DMS153 (cell line): ENCODE results near the gene FMO4.
"Not testable (repeated sequence)": the region's sequence is repeated elsewhere in the genome, so short reads cannot be mapped to it uniquely, and the experiment has no call there.

ENCODE experiments used
- DNase-seq: peaks from one replicate; lab custom pipeline; 2025; lab: John Stamatoyannopoulos, UW

FMO4 gene

DNA sequence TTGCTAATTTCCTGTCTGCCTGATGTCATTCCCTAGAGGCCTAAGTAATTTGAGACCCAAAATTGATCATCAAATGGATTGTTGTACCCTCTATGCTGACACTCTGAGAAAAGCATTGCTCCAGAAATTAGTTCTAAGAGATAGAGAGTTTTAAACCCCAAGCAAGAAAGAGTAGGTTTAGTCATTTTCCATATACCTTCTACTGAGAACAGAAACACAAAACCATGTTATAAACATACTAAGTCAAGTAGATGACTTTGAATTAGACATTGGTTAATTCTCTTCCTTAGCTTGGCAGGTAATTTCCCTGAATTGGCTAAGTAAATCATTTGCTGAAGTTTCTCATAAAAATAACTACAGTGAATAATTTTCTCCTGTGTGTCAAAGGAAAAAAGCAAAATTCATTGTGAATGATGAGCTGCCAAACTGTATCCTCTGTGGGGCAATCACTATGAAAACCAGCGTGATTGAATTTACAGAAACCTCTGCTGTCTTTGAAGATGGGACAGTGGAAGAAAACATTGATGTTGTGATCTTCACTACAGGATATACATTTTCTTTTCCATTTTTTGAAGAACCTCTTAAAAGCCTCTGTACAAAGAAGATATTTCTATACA is 20.1 kb downstream of the FMO4 start:
- no peak for DNase-seq

DNA sequence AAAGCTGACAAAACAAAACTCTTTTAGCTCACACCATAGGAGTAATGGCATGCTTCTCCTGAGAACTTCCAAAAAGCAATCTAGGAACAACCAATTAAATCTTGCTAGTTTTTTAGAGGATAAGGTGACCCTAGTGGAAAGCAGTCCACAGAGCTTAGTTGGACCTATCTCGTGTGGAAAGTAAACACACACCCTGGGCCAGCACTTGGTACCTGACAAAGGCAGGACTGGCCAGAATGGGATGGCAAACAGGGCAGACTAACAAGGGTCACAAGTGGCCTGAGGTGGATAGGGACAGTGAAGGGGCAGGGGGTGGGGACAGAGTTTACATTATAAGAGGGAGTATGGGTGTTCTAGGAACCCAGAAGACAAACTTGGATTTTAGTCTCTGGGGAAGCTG is 22.0 kb downstream of the FMO4 start:
- no peak for DNase-seq

DNA sequence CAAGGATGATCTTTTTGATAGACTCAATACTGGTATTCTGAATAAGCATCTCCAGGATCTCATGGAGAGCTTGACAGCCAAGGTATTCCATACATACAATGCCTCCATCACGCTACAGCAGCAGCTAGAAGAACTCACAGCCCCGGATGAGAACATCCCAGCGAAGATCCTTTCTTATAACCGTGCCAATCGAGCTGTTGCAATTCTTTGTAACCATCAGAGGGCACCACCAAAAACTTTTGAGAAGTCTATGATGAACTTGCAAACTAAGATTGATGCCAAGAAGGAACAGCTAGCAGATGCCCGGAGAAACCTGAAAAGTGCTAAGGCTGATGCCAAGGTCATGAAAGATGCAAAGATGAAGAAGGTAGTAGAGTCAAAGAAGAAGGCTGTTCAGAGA is 25.4 kb downstream of the FMO4 start:
- DNase-seq, result not testable (repeated sequence)

DNA sequence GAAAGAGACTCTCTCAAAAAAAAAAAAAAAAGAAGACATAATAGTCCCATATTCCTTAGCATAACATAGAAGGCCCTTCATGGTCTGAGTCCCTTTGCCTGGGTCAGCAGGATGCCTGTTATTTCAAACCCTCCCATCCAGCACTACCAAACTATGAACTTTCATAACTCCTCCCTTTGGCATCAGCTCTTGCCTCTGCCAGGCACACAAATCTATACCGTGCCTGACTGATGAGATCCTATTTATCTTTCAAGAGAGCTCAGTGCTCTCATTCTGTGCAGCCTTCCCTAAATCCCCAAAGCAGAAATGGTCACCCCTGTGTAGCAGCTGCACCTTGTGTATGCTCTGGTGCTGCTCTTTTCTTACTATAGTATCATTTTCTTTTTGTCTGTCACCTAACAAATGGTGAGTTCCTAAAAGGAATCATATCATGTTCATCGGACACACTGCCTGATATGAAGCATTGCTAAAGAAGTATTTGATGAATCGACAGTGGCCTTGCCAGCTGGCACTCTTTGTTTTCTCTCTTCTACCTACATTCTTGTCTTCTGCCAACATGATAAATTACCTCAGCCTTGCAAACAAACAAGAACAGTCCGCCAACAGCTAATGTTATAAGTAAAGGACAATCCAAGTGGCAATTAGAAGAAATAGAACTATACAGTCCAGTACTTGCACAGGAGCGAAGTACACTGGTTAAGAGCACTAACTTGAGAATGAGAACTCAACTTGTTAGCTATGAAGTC is 29.9 kb downstream of the FMO4 start:
- peak; percentile 6 for DNase-seq

DNA sequence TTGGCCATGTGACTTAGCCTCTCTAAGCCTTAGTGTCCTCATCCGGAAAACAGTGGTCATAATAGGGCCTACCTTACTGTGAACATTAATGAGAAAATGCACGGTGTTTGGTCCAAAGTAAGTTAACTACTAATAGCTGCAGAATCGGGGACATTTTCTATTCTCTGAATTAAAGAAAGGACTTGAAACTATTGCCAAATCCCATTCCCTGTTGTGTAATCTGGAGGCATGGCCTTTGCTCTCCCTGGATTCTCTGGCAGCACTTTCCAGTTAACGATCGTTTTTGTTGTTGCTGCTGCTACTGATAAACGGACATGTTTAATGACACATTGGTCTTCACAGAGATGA is 30.5 kb downstream of the FMO4 start:
- DNase-seq, result no peak

DNA sequence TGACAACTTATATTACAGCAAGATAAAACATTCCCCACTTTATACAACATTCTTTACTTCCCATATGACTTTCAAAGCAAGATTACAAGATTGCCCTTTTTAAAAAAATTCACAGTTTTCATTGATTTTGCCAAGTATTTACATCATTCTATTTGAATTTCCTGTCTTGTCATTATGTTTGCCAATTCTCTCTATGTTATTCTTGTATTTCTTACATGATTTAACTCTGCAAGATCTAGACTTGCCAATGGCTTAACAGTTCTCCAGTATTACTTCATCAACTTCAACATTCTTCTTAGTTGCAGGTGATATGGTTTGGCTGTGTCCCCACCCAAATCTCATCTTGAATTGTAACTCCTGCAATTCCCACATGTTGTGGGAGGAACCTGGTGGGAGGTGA is 31.6 kb downstream of the FMO4 start:
- DNase-seq, result no peak

DNA sequence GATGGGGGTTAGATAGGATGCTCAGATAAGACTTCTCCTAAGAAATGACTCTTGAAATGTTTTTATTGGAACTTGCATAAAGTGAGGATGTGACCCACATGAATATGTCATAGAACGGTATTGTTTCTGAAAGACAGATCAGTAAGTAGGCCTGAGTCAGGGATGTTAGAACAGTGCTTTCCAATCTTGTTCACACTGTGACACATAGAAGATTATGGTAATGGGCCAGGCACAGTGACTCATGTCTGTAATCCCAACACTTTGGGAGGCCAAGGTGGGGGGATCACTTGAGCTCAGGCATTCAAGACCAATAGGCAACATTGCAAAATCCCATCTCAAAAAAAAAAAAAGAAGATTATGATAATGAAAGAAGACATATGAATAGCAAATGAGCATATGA is 32.9 kb downstream of the FMO4 start:
- DNase-seq, result no peak

DNA sequence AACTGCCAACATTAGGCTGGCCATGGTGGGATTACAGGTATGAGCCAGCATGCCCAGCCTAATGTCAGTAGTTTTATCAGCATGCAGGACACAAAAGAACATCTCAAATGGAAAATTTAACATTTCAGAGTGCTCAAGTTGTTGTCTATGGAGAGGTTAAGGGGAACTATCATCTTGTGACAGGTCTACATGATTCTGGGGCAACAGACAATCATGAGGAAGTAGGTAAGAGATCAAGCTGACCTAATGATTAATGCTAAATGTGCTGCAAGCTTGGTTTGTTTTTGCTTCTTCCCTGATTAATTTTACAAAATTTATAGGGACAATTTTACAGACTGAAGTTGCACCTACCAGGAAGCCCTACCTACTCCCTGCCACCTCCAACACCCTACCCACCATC is 36.6 kb downstream of the FMO4 start:
- DNase-seq, result no peak

DNA sequence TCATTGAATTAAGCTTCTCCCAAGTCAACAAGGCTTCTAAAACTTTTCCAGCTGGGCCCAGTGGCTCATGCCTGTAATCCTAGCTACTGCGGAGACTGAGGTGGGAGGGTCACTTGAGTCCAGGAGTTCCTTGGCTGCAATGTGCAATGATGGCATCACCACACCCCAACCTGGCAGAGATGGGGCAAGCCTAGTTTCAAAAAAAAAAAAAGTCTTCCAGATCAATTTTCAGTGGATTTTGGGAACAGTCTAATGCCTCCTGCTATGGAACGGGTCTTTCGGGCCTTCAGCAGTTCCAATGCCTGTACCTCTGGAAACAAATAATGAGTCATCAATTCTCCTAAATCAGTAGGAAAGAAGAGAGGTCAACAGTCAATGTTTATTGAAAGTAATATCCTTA is 38.0 kb downstream of the FMO4 start:
- DNase-seq, result no peak

DNA sequence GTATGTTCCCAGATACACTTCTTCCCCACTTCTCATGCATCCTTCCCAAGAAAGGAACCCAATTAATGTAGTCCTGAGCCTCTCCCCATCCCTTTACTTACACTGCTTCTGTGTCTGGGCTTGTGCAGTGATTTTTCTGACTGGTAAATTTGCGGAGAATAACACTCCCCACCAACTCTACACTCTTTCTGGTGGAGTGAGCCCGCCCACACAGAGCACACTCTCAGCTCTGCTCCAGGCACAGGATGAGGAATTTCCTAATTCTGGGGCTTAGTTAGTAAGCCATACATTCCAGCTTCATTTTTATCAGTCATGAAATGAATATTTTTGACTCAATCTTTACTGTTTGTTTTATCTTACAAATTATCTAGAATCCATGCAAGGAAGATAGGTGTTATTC is 38.6 kb downstream of the FMO4 start:
- no peak for DNase-seq

DNA sequence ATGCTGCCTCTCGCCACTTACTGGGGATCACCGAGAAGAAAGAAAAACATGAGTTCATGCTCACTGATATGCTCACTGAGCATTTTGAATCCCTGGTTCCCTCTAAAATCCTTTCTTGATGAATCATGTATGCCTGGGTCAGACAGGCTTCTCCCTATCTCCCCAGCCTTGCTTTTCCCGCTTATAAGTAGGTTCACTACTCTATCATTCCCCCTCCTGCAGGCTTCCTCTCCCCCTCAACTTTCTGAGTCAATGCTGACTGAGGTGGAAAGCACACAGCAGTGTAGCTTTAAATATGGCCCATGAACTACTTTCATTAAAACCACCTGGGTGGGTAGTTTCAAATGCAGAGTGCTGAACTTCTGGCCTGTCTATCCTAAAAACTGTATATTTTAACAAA is 41.7 kb downstream of the FMO4 start:
- no peak for DNase-seq

DNA sequence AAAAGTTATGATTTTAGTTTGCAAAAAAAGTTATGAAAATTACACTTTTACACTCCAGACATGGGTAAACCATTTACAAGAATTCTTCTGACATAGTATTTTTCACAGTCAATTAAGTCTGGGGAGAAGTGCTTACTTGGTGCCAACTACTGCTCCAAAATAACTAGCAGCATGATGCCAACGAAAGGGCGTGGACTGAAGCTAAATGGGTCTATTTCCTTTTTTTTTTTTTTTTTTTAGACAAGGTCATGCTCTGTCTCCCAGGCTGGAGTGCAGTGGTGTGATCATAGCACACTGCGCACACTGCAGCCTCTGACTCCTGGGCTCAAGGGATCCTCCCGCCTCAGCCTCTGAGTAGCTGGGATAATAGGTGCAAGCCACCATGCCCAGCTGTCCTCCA is 43.2 kb downstream of the FMO4 start:
- DNase-seq, result no peak

DNA sequence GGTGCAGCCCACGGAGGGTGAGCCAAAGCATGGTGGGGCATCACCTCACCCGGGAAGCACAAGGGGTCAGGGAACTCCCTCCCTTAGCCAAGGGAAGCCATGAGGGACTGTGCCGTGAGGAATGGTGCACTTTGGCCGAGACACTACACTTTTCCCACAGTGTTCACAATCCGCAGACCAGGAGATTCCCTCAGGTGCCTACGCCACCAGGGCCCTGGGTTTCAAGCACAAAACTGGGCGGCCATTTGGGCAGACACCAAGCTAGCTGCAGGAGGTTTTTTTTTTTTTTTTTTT is 45.3 kb downstream of the FMO4 start:
- DNase-seq, result not testable (repeated sequence)

DNA sequence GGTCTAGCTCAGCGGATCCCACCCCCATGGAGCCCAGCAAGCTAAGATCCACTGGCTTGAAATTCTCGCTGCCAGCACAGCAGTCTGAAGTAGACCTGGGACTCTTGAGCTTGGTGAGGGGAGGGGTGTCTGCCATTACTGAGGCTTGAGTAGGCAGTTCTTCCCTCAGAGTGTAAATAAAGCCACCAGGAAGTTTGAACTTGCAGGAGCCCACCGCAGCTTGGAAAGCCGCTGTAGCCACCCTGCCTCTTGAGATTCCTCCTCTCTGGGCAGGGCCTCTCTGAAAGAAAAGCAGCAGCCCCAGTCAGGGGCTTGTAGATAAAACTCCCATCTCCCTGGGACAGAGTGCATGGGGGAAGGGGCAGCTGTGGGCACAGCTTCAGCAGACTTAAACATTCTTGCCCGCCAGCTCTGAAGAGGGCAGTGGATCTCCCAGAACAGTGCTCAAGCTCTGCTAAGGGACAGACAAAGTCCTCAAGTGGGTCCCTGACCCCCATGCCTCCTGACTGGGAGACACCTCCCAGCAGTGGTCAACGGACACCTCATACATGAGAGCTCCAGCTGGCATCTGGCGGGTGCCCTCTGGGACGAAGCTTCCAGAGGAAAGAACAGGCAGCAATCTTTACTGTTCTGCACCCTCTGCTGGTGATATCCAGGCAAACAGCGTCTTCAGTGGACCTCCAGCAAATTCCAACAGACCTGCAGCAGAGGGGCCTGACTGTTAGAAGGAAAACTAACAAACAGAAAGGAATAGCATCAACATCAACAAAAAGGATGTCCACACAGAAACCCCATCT is 45.9 kb downstream of the FMO4 start:
- DNase-seq, result not testable (repeated sequence)

DNA sequence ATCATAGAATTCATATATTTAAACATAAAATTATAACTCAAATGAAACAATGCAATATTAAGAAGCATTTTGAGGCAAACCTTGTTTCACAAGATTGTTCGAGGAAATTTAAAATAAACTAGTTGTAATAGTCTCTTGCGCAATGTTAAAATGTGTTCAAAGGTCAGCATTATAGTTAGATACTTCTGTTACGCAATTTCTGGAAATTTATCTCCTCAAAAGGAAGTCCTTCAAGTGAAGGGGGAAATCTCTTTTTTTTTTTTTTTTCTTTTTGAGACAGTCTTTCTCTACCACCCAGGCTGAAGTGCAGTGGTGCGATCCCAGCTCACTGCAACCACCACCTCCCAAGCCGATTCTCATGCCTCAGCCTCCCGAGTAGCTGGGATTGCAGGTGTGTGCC is 52.1 kb downstream of the FMO4 start:
- DNase-seq, result no peak

DNA sequence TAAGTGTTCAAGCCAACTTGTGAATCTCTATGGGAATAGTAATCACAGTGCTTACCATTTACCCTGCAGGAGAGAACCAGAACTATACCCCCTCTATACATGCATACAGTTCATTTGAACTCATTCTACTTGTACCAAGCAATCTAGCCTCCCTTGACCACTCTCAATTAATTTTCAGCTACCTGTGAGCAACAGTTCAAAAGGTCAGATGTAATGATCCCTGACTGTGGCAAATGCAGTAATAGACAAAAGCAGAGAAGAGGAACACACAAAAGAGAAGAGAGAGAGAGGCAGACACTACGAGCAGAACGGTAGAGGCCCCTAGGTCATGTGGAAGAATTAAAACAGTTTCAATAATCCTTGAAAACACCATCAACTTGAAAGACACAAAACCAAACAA is 52.8 kb downstream of the FMO4 start:
- no peak for DNase-seq

DNA sequence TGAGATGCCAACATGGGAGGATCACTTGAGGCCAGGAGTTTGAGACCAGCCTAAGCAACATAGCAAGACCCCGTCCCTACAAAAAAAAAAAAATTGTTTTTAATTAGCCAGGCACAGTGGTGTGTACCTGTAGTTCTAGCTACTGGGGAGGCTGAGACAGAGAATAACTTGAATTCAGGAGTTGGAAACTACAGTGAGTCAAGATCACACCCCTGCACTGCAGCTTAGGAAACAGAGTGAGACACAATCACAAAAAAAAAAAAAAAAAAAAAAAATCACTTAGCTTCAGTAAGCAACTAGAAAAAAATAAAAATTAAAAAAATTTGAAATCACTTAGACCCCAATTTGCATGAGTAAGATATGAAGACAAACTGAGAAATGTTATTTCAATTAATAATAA is 53.5 kb downstream of the FMO4 start:
- no peak for DNase-seq

DNA sequence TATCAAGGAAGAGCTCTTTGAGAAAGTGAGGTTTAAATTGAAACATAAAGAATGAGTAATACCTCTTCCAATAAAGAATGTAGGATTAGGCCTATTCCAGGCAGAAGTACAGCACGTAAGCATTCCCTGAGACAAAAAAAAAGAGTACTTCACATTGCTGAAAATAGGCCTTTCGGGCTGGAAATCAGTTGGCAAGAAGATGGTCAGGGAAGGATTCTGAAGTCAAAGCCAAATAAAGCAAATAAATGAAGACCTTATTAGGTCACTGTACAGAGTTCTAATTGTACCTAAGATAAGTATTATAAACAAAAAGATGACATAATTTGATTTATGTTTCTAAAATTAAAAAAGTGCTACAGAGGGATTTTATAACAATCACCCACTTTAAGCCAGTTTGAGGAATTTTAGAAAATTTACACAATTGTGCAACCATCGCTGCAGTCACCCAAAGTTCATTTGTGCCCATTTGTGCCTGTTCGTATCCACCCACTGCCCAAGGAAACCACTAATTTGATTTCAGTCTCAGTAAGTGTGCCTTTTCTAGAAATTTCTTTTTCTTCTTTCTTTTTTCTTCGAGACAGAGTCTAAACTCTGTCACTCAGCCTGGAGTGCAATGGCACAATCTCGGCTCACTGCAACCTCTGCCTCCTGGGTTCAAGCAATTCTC is 58.6 kb downstream of the FMO4 start:
- DNase-seq, result no peak

DNA sequence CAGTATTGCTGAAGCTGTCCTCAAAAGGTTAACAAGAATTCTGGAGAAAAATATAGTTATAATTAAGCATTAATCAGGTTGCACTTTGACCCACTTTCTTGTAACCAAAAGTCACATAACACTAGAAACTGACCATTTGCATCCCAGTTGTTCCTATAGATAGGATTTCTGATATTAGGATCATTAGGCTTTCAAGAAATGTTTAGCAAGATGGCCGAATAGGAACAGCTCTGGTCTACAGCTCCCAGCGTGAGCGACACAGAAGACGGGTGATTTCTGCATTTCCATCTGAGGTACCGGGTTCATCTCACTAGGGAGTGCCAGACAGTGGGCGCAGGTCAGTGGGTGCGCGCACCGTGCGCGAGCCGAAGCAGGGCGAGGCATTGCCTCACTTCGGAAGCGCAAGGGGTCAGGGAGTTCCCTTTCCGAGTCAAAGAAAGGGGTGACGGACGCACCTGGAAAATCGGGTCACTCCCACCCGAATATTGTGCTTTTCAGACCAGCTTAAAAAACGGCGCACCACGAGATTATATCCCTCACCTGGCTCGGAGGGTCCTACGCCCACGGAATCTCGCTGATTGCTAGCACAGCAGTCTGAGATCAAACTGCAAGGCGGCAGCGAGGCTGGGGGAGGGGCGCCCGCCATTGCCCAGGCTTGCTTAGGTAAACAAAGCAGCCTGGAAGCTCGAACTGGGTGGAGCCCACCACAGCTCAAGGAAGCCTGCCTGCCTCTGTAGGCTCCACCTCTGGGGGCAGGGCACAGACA is 59.6 kb downstream of the FMO4 start:
- not testable (repeated sequence) for DNase-seq

DNA sequence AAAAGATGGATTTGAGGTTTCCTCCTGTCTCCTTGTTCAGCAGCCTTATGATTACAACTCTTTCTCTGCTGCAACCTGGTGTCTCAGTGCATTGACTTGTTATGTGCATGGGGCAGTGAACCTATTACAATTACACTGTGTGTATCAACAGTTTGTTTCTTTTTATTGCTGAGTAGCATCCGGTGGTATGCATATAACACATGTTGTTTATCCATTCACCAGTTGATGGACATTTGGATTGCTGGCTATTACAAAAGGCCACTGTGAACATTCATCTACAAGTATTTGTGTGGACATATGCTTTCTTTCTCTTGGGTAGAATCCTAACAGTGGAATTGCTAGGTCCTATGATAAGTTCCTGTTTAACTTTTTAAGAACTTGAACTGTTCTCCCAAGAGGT is 65.9 kb downstream of the FMO4 start:
- DNase-seq, result no peak

DNA sequence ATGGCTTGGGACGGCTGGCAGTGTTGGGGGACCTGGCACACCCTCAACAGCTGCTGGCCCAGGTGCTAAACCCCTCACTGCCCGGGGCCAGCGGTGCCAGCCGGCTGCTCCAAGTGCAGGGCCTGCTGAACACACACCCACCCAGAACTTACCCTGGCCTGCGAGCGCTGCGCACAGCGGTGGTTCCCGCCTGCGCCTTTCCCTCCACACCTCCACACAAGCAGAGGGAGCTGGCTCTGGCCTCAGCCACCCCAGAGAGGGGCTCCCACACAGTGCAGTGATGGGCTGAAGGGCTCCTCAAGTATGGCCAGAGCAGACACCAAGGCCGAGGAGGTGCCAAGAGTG is 67.9 kb downstream of the FMO4 start:
- DNase-seq, result no peak

DNA sequence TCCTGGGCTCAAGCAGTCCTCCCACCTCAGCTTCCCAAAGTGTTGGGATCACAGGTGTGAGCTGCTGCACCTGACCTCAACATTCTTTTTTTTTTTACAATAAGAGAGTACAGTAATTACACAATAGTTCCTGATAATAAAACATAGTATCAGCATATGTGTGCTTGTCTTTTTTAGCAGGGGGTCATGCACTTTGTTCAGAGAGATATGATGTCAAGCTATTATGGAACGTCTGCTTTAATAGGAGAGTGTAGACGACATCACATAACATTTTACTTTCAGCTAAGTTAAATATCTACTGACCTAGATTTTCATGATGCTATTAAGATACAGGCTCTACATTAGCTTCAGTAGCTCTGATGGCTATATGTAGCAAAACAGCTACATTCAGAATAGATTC is 70.5 kb downstream of the FMO4 start:
- no peak for DNase-seq
